SU-DHL-6 (cell line): Measurements from ENCODE around the gene FPGS.

Source experiments
- H2AFZ ChIP-seq: fragments of 200-600 bp; sonication (generic); 2 replicates; pipeline ENCODE4 v1.6.1; 2014; ENCODE audit warnings: low read depth, mild to moderate bottlenecking, moderate library complexity, mixed read lengths, antibody characterized with exemption, low read length; ENCODE audit not compliant: severe bottlenecking
- H3F3A ChIP-seq: fragments of 200-600 bp; shearing (Covaris generic); 2 replicates; pipeline ENCODE4 v1.6.0; 2016; ENCODE audit warnings: antibody characterized with exemption, mild to moderate bottlenecking; ENCODE audit not compliant: insufficient read depth
- H3K27ac ChIP-seq: fragments of 200-600 bp; sonication (generic); 2 replicates; pipeline ENCODE4 v1.5.1; 2016; ENCODE audit warnings: low read depth, mild to moderate bottlenecking, low read length, moderate library complexity, mixed read lengths
- H3K27me3 ChIP-seq: fragments of 200-600 bp; sonication (generic), shearing (Covaris generic); 2 replicates; pipeline ENCODE4 v1.6.0; 2014; ENCODE audit warnings: mild to moderate bottlenecking, low read length
- H3K36me3 ChIP-seq: fragments of 200-600 bp; sonication (generic); 2 replicates; pipeline ENCODE4 v1.6.1; 2014; ENCODE audit warnings: mild to moderate bottlenecking, low read length, mixed read lengths
- H3K4me2 ChIP-seq: fragments of 300-600, 200-600 bp; shearing (Covaris generic), sonication (generic); 2 replicates; pipeline ENCODE4 v1.6.0; 2014; ENCODE audit warnings: low read length, low read depth, mild to moderate bottlenecking; ENCODE audit not compliant: poor library complexity, severe bottlenecking
- H3K4me3 ChIP-seq: fragments of 200-600 bp; sonication (generic); 2 replicates; pipeline ENCODE4 v1.5.1; 2014; ENCODE audit warnings: antibody characterized with exemption, low read length, mild to moderate bottlenecking, mixed read lengths; ENCODE audit not compliant: insufficient read depth, poor library complexity, severe bottlenecking
- H3K79me2 ChIP-seq: fragments of 200-600 bp; sonication (generic); 2 replicates; pipeline ENCODE4 v1.6.1; 2014; ENCODE audit warnings: mild to moderate bottlenecking, low read length, moderate library complexity; ENCODE audit not compliant: insufficient read depth
- H3K9ac ChIP-seq: fragments of 200-600 bp; sonication (generic); 2 replicates; pipeline ENCODE4 v1.7.0; 2014; ENCODE audit warnings: mild to moderate bottlenecking, low read length
- H3K9me2 ChIP-seq: fragments of 200-600 bp; sonication (generic); replicated peaks from 2 replicates; pipeline ENCODE4 v1.6.1; 2014; ENCODE audit warnings: low read length; ENCODE audit not compliant: insufficient read depth
- H3K9me3 ChIP-seq: fragments of 200-600 bp; sonication (generic); 2 replicates; pipeline ENCODE4 v1.6.1; 2014; ENCODE audit warnings: low read length, mixed read lengths; ENCODE audit not compliant: insufficient read depth
- H4K20me1 ChIP-seq: fragments of 200-600 bp; sonication (generic); 2 replicates; pipeline ENCODE4 v1.6.1; 2014; ENCODE audit warnings: low read depth, mild to moderate bottlenecking, antibody characterized with exemption, low read length, moderate library complexity, mixed read lengths
- EZH2phosphoT487 ChIP-seq: fragments of 200-600 bp; sonication (generic), shearing (Covaris generic); conservative IDR thresholded peaks from 2 replicates; pipeline ENCODE4 v1.6.1; 2018; ENCODE audit warnings: mild to moderate bottlenecking, antibody characterized with exemption, low read length, moderate library complexity, mixed read lengths
- TF ChIP-seq, protein P1 (sequence below): fragments of 200-600 bp; sonication (generic); IDR thresholded peaks from one replicate; pipeline ENCODE4 v1.5.1; 2017; ENCODE audit warnings: antibody characterized with exemption, mild to moderate bottlenecking, low read length, moderate library complexity; ENCODE audit not compliant: insufficient read depth, poor library complexity, severe bottlenecking

The FPGS gene

DNA sequence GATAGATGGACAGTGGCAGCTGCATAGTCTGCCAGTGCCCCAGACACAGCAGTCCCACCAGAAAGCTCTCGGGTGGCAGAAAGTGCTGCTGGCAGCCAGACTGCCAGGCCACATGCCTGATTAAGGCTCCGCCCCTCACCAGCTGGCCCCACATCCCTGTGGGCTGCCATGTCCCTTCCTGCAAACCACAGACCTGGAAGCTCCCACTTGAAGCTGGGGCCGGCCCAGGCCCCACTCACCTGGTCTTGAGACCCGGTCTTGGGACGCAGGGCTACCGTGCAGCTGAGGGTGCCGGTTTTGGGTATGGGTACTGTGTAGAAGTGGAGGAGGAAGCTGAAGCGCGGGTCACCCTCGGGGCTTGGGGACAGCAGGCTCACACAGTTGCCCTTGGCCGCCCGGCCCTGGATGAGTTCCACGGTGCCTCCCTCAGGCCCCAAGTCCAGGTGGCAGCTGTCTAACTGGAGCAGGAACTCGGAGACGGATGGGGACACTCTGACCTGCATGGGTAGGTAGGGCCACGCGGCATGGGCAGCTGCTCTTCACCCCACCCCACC lies 15.3 kb downstream of the FPGS start:
- Histone ChIP-seq H4K20me1 (no peaks in the 10 kb centered on the region), H3K79me2 (no peaks in the 10 kb centered on the region), H3F3A (peaks cover 10% of the 10 kb centered on the region; the same call in 1 of the 2 replicates), H3K4me3 (no peak overlapping the region), H3K36me3 (no peaks in the 10 kb centered on the region), H3K27ac (no peak overlapping the region), H3K9me3 (no peaks in the 10 kb centered on the region), H3K9ac (no peak overlapping the region), H3K9me2 (no peaks in the 10 kb centered on the region), H3K4me2 (no peak overlapping the region), H3K27me3 (no peaks in the 10 kb centered on the region), H2AFZ (no peak overlapping the region)
- TF ChIP-seq, protein P1, sequence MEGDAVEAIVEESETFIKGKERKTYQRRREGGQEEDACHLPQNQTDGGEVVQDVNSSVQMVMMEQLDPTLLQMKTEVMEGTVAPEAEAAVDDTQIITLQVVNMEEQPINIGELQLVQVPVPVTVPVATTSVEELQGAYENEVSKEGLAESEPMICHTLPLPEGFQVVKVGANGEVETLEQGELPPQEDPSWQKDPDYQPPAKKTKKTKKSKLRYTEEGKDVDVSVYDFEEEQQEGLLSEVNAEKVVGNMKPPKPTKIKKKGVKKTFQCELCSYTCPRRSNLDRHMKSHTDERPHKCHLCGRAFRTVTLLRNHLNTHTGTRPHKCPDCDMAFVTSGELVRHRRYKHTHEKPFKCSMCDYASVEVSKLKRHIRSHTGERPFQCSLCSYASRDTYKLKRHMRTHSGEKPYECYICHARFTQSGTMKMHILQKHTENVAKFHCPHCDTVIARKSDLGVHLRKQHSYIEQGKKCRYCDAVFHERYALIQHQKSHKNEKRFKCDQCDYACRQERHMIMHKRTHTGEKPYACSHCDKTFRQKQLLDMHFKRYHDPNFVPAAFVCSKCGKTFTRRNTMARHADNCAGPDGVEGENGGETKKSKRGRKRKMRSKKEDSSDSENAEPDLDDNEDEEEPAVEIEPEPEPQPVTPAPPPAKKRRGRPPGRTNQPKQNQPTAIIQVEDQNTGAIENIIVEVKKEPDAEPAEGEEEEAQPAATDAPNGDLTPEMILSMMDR, result no peak
- TF ChIP-seq EZH2phosphoT487, result no peak

DNA sequence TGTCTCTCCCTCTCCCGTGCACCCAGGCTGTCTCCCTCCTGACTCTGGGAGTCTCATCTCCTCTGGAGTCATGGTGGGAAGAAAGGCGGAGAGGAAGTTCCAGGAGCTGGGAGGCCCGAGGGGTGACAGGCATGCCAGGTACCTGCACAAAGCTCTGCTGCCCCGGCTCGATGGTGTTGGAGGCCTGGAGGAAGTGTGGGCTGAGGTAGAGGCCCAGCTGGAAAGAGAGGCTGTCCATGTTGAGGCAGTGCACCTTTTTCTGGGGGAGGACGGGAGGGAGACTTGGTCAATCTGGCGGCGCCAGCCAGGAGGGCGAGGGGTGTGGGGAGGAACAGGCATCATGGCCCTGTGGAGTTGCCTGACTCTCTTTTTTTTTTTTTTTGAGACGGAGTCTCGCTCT lies 15.9 kb downstream of the FPGS start:
- H3K27ac ChIP-seq, result no peak overlapping the region
- no peak overlapping the region for H3K4me2 ChIP-seq
- no peaks in the 10 kb centered on the region for H4K20me1 ChIP-seq
- no peak overlapping the region for H2AFZ ChIP-seq
- H3K27me3 ChIP-seq, result no peaks in the 10 kb centered on the region
- no peaks in the 10 kb centered on the region for H3K36me3 ChIP-seq
- TF ChIP-seq, protein P1, result no peak
- TF ChIP-seq EZH2phosphoT487, result no peak
- H3K9me2 ChIP-seq, result no peaks in the 10 kb centered on the region
- no peak overlapping the region for H3K9ac ChIP-seq
- H3K4me3 ChIP-seq, result no peak overlapping the region
- no peaks in the 10 kb centered on the region for H3K79me2 ChIP-seq
- H3F3A ChIP-seq, result peaks cover 10% of the 10 kb centered on the region; the same call in 1 of the 2 replicates
- no peaks in the 10 kb centered on the region for H3K9me3 ChIP-seq

DNA sequence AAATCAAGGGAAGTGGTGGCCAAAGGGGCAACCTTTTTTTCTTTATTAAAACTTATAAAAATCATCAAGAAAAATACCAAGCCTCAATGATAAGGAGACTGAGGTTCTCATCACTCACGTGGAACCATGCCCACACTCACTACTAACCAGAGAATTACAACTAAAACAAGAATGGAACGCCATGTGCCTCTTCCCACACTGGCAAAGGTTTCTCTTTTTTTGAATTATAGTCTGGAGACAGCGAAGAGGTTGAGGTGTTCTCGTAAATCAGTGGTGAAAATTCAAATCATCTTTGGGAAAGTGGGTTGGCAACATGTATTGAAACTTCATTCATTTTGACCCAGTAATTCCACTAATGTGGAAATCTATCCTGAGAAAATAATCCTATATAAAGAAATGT lies 19.4 kb downstream of the FPGS start:
- no peak overlapping the region for H3K27ac ChIP-seq
- H3K9me3 ChIP-seq, result no peaks in the 10 kb centered on the region
- no peak overlapping the region for H3K4me3 ChIP-seq

More for the DNA sequence above, 19.4 kb downstream of the FPGS start:
- no peaks in the 10 kb centered on the region for H3K9me2 ChIP-seq
- peaks cover 10% of the 10 kb centered on the region; the same call in 1 of the 2 replicates for H3F3A ChIP-seq
- TF ChIP-seq, protein P1, result no peak
- no peak for TF ChIP-seq EZH2phosphoT487
- H3K36me3 ChIP-seq, result no peaks in the 10 kb centered on the region
- no peak overlapping the region for H3K4me2 ChIP-seq
- H3K9ac ChIP-seq, result no peak overlapping the region
- H3K79me2 ChIP-seq, result no peaks in the 10 kb centered on the region
- H4K20me1 ChIP-seq, result no peaks in the 10 kb centered on the region
- H3K27me3 ChIP-seq, result no peaks in the 10 kb centered on the region
- H2AFZ ChIP-seq, result no peak overlapping the region
